ENCODE results near the gene GDAP2.

The GDAP2 gene

GRCh38 chr1:117842408-117843170, 86.8 kb downstream of the GDAP2 start:
- no peak for FAIRE-seq
- DNase-seq (ENCODE audit: low spot score): no peak

- no peak for DNase-seq (ENCODE audit: low spot score)
- FAIRE-seq: no peak
Observed at GRCh38 chr1:117841117-117841650, 88.2 kb downstream of the GDAP2 start.

GRCh38 chr1:117838911-117839310, 90.5 kb downstream of the GDAP2 start:
- no peak for FAIRE-seq
- peak; percentile 26 for DNase-seq (ENCODE audit: low spot score)

GRCh38 chr1:117836069-117836468, 93.4 kb downstream of the GDAP2 start:
- FAIRE-seq (no peak), DNase-seq (ENCODE audit: low spot score) (no peak)

- FAIRE-seq (no peak), DNase-seq (ENCODE audit: low spot score) (no peak)
Observed at GRCh38 chr1:117834416-117834815, 95.0 kb downstream of the GDAP2 start.

- DNase-seq (ENCODE audit: low spot score) (no peak), FAIRE-seq (no peak)
Observed at GRCh38 chr1:117832453-117832852, 97.0 kb downstream of the GDAP2 start.

- FAIRE-seq: no peak
Observed at GRCh38 chr1:117830222-117830621, 99.2 kb downstream of the GDAP2 start.

GRCh38 chr1:117828201-117828600, 101.2 kb downstream of the GDAP2 start:
- no peak for FAIRE-seq
- DNase-seq (ENCODE audit: low spot score): no peak

More at GRCh38 chr1:117830222-117830621, 99.2 kb downstream of the GDAP2 start:
- DNase-seq (ENCODE audit: low spot score): no peak

GRCh38 chr1:117826540-117827078, 102.8 kb downstream of the GDAP2 start:
- FAIRE-seq: peak; percentile 82
- peak; percentile 70 for DNase-seq (ENCODE audit: low spot score)

- FAIRE-seq: no peak
- DNase-seq (ENCODE audit: low spot score): no peak
Observed at GRCh38 chr1:117826119-117826518, 103.3 kb downstream of the GDAP2 start.

GRCh38 chr1:117825414-117825813, 104.0 kb downstream of the GDAP2 start:
- DNase-seq (ENCODE audit: low spot score): no peak

GRCh38 chr1:117824616-117825015, 104.8 kb downstream of the GDAP2 start:
- FAIRE-seq (no peak), DNase-seq (ENCODE audit: low spot score) (no peak)

More at GRCh38 chr1:117825414-117825813, 104.0 kb downstream of the GDAP2 start:
- no peak for FAIRE-seq

- no peak for FAIRE-seq
- peak; percentile 70 for DNase-seq (ENCODE audit: low spot score)
Observed at GRCh38 chr1:117821774-117822482, 107.5 kb downstream of the GDAP2 start.

- DNase-seq (ENCODE audit: low spot score) (no peak), FAIRE-seq (no peak)
Observed at GRCh38 chr1:117821382-117821755, 108.1 kb downstream of the GDAP2 start.

- DNase-seq (ENCODE audit: low spot score) (no peak), FAIRE-seq (no peak)
Observed at GRCh38 chr1:117820694-117821381, 108.6 kb downstream of the GDAP2 start.

GRCh38 chr1:117820096-117820495, 109.3 kb downstream of the GDAP2 start:
- DNase-seq (ENCODE audit: low spot score): no peak
- FAIRE-seq: no peak

- no peak for FAIRE-seq
- DNase-seq (ENCODE audit: low spot score): no peak
Observed at GRCh38 chr1:117819301-117819700, 110.1 kb downstream of the GDAP2 start.

GRCh38 chr1:117818456-117818855, 111.0 kb downstream of the GDAP2 start:
- DNase-seq (ENCODE audit: low spot score) (no peak), FAIRE-seq (no peak)

- FAIRE-seq: no peak
- DNase-seq (ENCODE audit: low spot score): no peak
Observed at GRCh38 chr1:117817629-117818028, 111.8 kb downstream of the GDAP2 start.

GRCh38 chr1:117815926-117816325, 113.5 kb downstream of the GDAP2 start:
- FAIRE-seq: no peak
- DNase-seq (ENCODE audit: low spot score): no peak

Measured in RCC 7860 (cell line).